Measurements from ENCODE around the gene PTGR2.
"Not testable (repeated sequence)": the region's sequence is repeated elsewhere in the genome, so short reads cannot be mapped to it uniquely, and the experiment has no call there.

The PTGR2 gene

GRCh38 chr14:73879027-73879426 lies 27.4 kb downstream of the PTGR2 start:
- in situ Hi-C loops (cut with MboI; ENCODE audit: low sequenced_read_pairs), result no loop called here

GRCh38 chr14:73884438-73885190 lies 33.0 kb downstream of the PTGR2 start:
- in situ Hi-C loops (cut with MboI; ENCODE audit: low sequenced_read_pairs), result no loop called here

- in situ Hi-C loops (cut with MboI; ENCODE audit: low sequenced_read_pairs), result no loop called here
Measured at GRCh38 chr14:73886449-73887317, 35.1 kb downstream of the PTGR2 start, which contains the start of gene ZNF410. TSS of gene ZNF410 (plus strand) at chr14:73886859. CDS start at chr14:73892176, 5,317 bp downstream.

- in situ Hi-C loops (cut with MboI; ENCODE audit: low sequenced_read_pairs), result no loop called here
Measured at GRCh38 chr14:73887318-73887616, 35.6 kb downstream of the PTGR2 start.

- in situ Hi-C loops (cut with MboI; ENCODE audit: low sequenced_read_pairs), result no loop called here
Measured at GRCh38 chr14:73887694-73888459, 36.2 kb downstream of the PTGR2 start.

- in situ Hi-C loops (cut with MboI; ENCODE audit: low sequenced_read_pairs), result no loop called here
Measured at GRCh38 chr14:73888460-73888725, 36.8 kb downstream of the PTGR2 start.

- in situ Hi-C loops (cut with MboI; ENCODE audit: low sequenced_read_pairs), result no loop called here
Measured at GRCh38 chr14:73888971-73889370, 37.3 kb downstream of the PTGR2 start.

- in situ Hi-C loops (cut with MboI; ENCODE audit: low sequenced_read_pairs), result no loop called here
Measured at GRCh38 chr14:73889376-73889775, 37.7 kb downstream of the PTGR2 start.

- in situ Hi-C loops (cut with MboI; ENCODE audit: low sequenced_read_pairs), result not testable (repeated sequence)
Measured at GRCh38 chr14:73894180-73894687, 42.6 kb downstream of the PTGR2 start.

GRCh38 chr14:73895939-73896338 lies 44.3 kb downstream of the PTGR2 start:
- in situ Hi-C loops (cut with MboI; ENCODE audit: low sequenced_read_pairs), result no loop called here

GRCh38 chr14:73896521-73896920 lies 44.9 kb downstream of the PTGR2 start:
- in situ Hi-C loops (cut with MboI; ENCODE audit: low sequenced_read_pairs), result no loop called here

- in situ Hi-C loops (cut with MboI; ENCODE audit: low sequenced_read_pairs), result no loop called here
Measured at GRCh38 chr14:73903028-73903427, 51.4 kb downstream of the PTGR2 start.

- in situ Hi-C loops (cut with MboI; ENCODE audit: low sequenced_read_pairs), result no loop called here
Measured at GRCh38 chr14:73909681-73910080, 58.0 kb downstream of the PTGR2 start.

- in situ Hi-C loops (cut with MboI; ENCODE audit: low sequenced_read_pairs), result no loop called here
Measured at GRCh38 chr14:73913256-73913655, 61.6 kb downstream of the PTGR2 start.

GRCh38 chr14:73916324-73916723 lies 64.7 kb downstream of the PTGR2 start:
- in situ Hi-C loops (cut with MboI; ENCODE audit: low sequenced_read_pairs), result no loop called here

- in situ Hi-C loops (cut with MboI; ENCODE audit: low sequenced_read_pairs), result not testable (repeated sequence)
Measured at GRCh38 chr14:73919457-73919856, 67.8 kb downstream of the PTGR2 start.

GRCh38 chr14:73924337-73924736 lies 72.7 kb downstream of the PTGR2 start:
- in situ Hi-C loops (cut with MboI; ENCODE audit: low sequenced_read_pairs), result no loop called here

Data from HL-60/S4 (cell line).